Spleen (tissue), 7 donors: Measurements from ENCODE around the gene OTUD4.

ENCODE experiments used
- POLR2A ChIP-seq, 3 donors: fragments of 450-650 bp; IDR thresholded peaks; one replicate each; pipeline ENCODE4 v1.5.1; 2017; ENCODE audit warnings: antibody characterized with exemption in 3 of 3, mild to moderate bottlenecking in 1 of 3
- TF ChIP-seq, protein P1 (sequence below), 11 experiments: fragments of 200-600 bp in 7 of 11; fragments of 450-650 bp in 4 of 11; sonication (generic) in 4 of 11; IDR thresholded peaks in 8 of 11; conservative IDR thresholded peaks in 3 of 11; 1 replicate in 7 of 11; 2 replicates in 4 of 11; pipeline versions ENCODE4 v1.4.0 to v1.8.0; 2016 to 2021; ENCODE audit warnings: antibody characterized with exemption in 11 of 11, inconsistent platforms in 4 of 11, mild to moderate bottlenecking in 1 of 11
- donor health status: DM: no; HTN: no; CAD: no; lungs with moderate emphysema.
- donor health status: DM: no; HTN: no; CAD: no.
- donor health status: DM: no; HTN: no; CAD: no.

DNA sequence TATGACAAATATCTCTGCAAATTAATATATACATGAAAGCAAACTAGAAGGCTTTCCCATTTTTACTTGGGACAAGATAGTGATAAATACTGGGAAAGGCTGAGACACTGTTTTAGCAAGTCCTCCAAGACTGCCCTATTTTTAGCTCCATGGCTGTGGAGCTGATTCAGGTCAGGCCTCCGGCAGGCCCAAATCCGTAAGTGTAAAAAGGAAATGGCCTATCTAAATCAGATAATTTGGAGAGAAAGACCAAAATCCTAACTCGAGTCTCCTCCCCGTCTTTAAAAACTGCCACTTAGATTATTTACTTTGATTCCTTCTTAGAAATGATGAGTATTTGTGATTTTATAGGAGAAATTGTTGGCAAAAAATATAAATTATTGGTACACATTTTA is 2.9 kb downstream of the OTUD4 start:
- TF ChIP-seq, protein P1, sequence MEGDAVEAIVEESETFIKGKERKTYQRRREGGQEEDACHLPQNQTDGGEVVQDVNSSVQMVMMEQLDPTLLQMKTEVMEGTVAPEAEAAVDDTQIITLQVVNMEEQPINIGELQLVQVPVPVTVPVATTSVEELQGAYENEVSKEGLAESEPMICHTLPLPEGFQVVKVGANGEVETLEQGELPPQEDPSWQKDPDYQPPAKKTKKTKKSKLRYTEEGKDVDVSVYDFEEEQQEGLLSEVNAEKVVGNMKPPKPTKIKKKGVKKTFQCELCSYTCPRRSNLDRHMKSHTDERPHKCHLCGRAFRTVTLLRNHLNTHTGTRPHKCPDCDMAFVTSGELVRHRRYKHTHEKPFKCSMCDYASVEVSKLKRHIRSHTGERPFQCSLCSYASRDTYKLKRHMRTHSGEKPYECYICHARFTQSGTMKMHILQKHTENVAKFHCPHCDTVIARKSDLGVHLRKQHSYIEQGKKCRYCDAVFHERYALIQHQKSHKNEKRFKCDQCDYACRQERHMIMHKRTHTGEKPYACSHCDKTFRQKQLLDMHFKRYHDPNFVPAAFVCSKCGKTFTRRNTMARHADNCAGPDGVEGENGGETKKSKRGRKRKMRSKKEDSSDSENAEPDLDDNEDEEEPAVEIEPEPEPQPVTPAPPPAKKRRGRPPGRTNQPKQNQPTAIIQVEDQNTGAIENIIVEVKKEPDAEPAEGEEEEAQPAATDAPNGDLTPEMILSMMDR (IDR thresholded peaks at IDR 0.05 in 8 of 11, conservative IDR thresholded peaks at IDR 0.05 in 3 of 11): no peak
- no peak for TF ChIP-seq POLR2A (IDR thresholded peaks at IDR 0.05)
